Dedifferentiated amniotic fluid mesenchymal stem cell (primary cell): Measurements from ENCODE around the gene ABCA7.

Source experiments
- DNase-seq: peaks from one replicate; pipeline ENCODE4 v3.0.0-alpha.2; 2016; ENCODE audit errors: extremely low spot score

The ABCA7 gene

GRCh38 chr19:1055886-1056620 lies 16.1 kb downstream of the ABCA7 start:
- DNase-seq: no peak

GRCh38 chr19:1057176-1057855 lies 17.4 kb downstream of the ABCA7 start:
- DNase-seq: peak; percentile 35

GRCh38 chr19:1058112-1058511 lies 18.2 kb downstream of the ABCA7 start:
- DNase-seq: no peak

DNA sequence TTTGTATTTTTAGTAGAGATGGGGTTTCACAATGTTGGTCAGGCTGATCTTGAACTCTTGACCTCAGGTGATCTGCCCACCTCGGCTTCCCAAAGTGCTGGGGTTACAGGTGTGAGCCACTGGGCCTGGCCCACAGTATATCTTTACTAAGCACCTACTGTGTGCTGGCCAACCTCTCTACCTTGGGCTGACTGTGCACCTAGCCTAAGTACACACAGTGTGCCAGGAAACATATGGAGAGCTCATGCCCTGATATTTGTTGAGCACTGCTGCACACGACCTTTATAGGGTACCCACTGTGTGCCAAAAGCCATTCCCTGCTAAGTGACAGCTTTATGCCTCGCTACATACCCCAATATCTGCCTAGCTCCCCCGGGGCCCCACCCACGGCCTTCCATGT lies 20.8 kb downstream of the ABCA7 start:
- DNase-seq: no peak

DNA sequence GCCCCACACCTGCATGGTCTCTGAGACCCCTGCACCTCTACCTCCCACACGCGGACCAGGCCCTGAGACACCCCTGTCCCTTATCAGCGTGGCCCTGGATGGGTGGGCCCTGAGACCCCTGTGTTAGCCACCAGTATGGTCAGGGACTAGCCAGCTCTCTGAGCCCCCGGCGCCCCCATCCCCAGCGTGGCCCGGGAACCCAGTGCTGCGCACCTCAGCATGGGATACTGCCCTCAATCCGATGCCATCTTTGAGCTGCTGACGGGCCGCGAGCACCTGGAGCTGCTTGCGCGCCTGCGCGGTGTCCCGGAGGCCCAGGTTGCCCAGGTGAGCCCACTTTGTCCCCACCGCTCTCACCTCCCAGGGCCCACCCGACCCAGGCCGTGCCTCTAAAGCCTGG lies 22.1 kb downstream of the ABCA7 start:
- no peak for DNase-seq

DNA sequence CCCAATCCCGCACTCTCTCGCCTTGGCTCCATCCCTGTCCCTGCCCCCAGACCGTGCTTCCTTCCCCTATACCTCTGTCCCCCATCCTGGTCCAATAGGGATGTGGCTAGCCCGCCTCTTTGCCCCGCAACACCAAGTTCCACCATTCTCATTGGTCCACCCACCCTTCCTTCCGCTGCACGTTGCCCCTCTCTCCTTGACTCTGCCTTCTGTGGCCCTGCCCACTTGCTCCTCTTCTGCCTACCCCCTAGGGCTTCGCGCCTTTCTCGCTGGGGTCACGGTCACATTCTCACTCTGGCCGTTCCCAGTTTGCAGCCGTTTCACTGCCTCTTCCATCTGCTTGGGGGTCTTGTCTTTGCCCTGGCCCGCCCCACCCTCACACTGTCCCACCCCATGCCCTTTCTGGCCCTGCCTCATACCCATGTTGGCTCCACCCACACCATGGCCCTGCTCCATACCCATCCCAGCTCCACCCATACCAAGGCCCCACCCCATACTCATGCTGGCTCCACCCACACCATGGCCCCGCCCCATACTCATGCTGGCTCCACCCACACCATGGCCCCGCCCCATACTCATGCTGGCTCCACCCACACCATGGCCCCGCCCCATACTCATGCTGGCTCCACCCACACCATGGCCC lies 22.6 kb downstream of the ABCA7 start:
- DNase-seq: no peak

GRCh38 chr19:1063030-1063908 lies 23.4 kb downstream of the ABCA7 start:
- DNase-seq: no peak

DNA sequence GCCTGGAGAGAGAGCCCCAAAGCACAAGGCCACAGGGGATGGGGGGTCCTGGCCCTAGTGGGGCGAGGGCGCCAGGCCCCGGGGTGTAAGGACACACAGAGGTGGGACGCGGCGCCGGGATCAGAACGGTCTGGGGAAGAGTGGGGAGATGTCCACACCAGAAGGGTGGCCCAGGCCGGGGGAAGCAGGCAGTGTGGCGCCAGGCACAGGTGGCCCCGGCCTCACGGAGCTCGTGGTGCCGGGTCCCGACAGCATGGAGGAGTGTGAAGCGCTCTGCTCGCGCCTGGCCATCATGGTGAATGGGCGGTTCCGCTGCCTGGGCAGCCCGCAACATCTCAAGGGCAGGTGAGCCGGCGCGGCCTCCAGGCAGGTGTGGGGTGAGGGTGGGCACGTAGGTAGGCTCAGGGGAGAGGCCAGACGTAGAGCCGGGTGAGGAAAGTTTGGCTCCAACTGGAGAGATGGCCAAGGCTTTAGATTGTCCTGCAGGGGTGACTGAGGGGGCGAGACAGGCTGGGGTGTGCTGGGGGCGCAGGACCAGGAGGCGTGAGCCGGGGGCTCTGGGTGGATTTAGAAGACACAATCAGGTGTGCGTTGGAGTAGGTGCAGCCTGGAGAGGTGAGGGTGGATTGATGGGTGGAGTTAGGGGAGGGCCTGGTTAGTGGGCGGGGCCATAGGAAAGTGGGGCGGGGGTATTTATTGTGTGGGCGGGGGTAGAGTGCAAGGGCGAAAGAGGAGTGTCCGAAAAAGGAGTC lies 24.2 kb downstream of the ABCA7 start:
- no peak for DNase-seq

DNA sequence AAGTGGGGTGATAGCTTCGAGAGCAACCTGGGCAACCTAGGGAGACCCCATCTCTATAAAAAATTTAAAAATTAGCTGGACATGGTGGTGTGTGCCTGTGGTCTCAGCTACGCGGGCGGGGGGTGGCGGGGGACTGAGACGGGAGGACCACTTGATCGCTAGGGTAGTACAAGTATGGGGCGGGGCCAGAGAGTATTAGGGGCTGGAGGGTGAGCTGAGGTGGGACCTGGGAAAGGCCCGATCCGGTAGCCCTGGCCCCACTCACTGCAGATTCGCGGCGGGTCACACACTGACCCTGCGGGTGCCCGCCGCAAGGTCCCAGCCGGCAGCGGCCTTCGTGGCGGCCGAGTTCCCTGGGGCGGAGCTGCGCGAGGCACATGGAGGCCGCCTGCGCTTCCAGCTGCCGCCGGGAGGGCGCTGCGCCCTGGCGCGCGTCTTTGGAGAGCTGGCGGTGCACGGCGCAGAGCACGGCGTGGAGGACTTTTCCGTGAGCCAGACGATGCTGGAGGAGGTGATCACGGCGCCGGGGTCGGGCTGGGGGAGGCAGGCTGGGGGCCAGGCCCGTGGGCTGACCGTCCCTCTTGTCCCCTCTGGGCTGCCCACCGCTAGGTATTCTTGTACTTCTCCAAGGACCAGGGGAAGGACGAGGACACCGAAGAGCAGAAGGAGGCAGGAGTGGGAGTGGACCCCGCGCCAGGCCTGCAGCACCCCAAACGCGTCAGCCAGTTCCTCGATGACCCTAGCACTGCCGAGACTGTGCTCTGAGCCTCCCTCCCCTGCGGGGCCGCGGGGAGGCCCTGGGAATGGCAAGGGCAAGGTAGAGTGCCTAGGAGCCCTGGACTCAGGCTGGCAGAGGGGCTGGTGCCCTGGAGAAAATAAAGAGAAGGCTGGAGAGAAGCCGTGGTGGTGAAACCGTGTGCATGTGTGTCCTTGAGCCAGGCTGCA lies 25.0 kb downstream of the ABCA7 start:
- DNase-seq: peak; percentile 31

- DNase-seq: no peak
Measured at GRCh38 chr19:1065606-1066109, 25.8 kb downstream of the ABCA7 start.

DNA sequence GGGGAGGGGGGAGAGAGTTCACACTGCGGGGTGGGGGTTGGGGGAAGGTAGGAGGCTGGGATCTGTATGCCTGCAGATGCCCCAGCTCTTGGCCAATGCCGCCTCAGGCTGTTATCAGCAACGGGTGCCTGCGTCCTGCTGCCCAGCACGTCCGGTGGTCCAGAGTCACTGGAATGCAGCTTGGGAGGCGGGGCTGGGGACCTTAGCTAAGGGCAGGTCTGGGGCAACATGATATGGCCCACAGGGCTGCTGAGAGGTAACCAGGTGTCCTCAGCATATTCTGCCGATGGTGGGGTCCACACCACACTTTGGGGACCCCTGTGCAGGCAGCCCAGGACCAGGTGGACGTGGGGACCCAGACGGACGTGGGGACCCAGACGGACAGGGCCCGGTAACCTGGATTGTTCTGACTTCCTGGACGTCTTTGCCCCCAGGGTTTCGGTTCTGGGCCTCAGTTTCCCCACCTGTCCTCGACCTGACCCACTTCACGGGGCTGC lies 26.4 kb downstream of the ABCA7 start:
- DNase-seq: no peak

DNA sequence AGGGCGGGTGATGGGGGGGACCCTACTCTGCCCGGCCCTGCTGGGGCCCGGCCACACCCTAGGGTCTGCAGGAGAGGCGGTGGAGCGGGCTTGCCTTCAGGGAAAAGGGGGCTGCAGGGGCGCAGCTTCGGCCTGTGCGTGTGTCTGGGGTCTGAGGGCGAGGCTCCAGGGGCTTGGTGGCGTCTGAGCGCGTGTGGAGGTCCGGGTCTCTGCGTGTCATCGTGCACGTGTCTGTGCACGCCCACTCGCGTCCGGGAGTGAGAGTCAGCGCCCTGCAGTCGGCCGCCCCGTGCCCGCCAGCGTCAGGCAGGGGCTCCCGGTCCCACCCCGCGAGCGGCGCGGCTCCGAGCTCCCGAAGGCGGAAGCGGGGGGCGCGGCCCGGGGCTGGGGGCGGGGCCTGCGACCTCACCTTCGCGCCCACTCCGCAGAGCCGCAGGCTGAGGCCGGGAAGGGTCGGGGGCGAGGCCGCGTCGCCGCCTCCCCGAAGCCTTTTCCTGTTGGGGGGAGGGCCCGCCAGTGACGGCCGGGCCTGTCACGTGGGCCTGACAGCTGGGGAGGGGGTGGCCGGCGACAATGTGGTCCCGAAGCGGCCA lies 26.9 kb downstream of the ABCA7 start, which contains the start of gene ARHGAP45:
ARHGAP45 (plus strand) TSS at position 420 of the 593 bp plus-strand sequence. CDS start 239 bp downstream, outside the sequence.
- no peak for DNase-seq

DNA sequence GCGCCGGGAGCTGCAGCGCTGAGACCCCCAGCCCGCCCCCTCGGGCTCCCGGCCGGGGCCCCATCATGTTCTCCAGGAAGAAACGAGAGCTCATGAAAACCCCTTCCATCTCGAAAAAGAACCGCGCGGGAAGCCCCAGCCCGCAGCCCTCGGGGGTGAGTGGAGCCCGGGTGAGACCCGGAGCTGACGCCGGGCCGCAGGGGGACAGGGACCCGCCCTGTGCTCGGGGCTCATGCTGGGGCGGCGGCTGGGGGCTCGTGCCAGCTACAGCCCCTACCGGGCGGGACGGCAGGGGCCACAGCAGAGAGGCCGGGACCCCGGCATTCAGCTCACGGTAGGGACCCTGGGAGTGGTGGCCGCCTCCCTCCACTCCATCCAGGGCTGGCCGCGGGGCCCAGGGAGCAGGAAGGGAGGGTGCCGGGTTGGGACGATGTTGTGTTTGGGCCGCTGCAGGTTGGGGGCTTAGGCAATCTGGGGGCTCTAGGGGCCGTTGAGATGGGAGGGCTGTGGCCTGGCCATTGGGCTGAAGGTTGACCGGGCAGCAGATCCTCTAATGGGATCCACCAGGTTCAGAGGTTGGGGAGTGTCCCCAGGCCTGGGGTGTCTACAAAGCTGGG lies 27.5 kb downstream of the ABCA7 start:
- DNase-seq: no peak

DNA sequence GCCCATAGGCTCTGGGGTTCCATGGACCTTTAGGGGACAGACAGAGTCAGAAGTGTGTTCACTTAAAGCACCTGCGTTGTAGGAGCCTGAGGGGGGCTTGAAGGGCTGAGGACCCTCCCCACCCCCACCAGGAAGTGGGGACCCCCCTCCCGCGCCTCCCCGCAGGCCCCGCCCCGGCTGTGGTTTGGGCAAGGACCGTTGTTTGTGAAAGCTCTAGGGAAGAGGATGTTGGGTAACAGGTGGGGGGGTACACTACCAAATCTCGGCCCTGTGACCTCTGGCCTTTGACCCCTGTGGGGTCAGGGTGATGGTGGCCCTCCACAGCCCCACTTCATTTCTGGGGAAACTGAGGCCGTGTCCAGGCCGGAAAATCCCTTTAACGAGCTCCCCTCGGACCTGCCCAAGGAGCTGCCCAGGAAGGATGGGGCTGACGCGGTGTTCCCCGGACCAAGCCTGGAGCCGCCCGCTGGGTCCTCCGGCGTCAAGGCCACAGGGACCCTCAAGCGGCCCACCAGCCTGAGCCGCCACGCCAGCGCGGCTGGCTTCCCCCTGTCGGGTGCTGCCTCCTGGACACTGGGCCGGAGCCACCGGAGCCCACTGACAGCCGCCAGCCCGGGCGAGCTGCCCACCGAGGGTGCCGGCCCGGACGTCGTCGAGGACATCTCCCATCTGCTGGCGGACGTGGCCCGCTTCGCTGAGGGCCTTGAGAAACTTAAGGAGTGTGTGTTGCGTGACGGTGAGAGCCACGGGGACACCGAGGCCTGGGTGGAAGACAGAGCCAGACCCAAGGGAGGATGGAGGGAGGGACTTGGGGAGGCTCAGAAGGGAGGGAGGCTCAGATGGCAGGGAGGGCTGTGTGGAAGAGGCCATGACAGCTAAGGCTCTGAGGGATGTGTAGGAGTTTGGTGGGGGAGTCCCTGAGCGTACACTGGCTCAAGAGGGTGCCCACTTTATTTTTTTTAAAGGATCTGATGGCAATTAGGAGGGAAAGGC lies 28.4 kb downstream of the ABCA7 start:
- no peak for DNase-seq

GRCh38 chr19:1069009-1069779 lies 29.3 kb downstream of the ABCA7 start:
- no peak for DNase-seq

GRCh38 chr19:1070576-1070930 lies 30.6 kb downstream of the ABCA7 start:
- DNase-seq: no peak
